Stimulated activated CD4-positive, alpha-beta T cell treated with anti-CD3 and anti-CD28 coated beads, Interleukin-4, amount 100 ng/mL, for 24 hours (primary cell): ENCODE measurements around the gene CTNNAL1.

Experiments used
- DNase-seq: peaks from one replicate; pipeline ENCODE4 v3.0.0-alpha.2; 2020

The CTNNAL1 gene

DNA sequence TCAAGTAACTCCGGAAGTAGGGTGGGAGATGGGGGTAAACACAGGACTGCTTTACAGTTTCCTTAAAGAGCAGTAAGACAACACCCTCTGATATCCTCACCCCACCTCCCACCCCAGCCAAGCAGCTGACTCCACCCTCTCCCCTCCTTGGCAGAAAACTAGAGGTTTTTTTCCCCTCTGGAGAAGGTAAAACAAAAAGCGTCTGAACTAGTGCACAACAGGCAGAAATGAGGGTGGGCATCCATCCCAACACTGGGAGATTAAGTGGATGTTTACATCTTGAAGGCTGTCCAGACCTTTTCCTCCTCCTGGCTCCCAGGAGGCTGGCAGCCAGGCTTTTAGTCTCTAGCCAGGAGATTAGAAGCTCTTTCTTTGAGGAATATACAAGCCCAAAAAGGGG, 13.9 kb upstream of the CTNNAL1 start:
- no peak for DNase-seq

- no peak for DNase-seq
Observed at GRCh38 chr9:109026306-109026705, 13.0 kb upstream of the CTNNAL1 start.

GRCh38 chr9:109022873-109023272, 9.6 kb upstream of the CTNNAL1 start:
- no peak for DNase-seq

- no peak for DNase-seq
Observed at GRCh38 chr9:109020581-109021511, 7.5 kb upstream of the CTNNAL1 start.

GRCh38 chr9:109020113-109020512, 6.8 kb upstream of the CTNNAL1 start:
- no peak for DNase-seq

GRCh38 chr9:109019420-109019819, 6.1 kb upstream of the CTNNAL1 start:
- no peak for DNase-seq

- DNase-seq = no peak
Observed at GRCh38 chr9:109017493-109017892, 4.2 kb upstream of the CTNNAL1 start.

DNA sequence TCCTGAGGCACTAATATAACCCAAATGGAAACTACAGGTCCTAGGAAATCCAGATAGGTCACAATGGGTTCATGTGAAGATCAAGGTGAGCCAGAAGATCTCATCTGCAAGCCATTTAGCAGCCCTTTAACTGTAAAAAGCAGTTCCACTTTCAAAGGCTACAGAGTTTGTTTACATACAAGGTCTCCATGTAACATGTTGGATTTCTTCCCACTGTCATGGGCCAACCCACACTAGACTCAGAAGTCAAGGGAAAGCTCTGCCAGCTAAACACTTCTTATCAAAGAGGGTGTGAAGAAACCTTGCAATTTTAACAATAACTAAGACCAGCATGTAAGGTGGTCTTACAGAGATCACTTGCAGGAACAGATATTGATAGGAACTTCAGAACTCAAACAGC, 3.8 kb upstream of the CTNNAL1 start:
- no peak for DNase-seq

DNA sequence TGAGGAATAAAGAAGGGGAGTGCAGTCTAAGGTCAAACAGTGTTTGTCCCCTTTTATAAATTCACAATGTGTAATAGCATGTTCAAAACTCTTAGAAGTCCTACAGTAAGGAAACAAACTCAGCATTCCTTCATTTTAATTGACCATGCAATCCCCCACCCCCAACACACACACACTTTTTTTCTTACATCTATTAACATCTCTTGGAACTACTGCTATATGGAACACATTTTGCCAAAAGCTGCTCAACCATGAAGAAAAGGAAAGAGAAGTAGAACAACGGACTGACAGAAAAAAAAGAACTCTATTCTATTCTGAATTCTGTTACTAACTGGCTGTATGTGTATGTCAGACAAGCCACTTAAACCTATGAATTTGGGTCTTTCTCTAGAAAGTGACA, 2.8 kb upstream of the CTNNAL1 start:
- DNase-seq = no peak

GRCh38 chr9:109014608-109015280, 1.4 kb upstream of the CTNNAL1 start:
- no peak for DNase-seq

DNA sequence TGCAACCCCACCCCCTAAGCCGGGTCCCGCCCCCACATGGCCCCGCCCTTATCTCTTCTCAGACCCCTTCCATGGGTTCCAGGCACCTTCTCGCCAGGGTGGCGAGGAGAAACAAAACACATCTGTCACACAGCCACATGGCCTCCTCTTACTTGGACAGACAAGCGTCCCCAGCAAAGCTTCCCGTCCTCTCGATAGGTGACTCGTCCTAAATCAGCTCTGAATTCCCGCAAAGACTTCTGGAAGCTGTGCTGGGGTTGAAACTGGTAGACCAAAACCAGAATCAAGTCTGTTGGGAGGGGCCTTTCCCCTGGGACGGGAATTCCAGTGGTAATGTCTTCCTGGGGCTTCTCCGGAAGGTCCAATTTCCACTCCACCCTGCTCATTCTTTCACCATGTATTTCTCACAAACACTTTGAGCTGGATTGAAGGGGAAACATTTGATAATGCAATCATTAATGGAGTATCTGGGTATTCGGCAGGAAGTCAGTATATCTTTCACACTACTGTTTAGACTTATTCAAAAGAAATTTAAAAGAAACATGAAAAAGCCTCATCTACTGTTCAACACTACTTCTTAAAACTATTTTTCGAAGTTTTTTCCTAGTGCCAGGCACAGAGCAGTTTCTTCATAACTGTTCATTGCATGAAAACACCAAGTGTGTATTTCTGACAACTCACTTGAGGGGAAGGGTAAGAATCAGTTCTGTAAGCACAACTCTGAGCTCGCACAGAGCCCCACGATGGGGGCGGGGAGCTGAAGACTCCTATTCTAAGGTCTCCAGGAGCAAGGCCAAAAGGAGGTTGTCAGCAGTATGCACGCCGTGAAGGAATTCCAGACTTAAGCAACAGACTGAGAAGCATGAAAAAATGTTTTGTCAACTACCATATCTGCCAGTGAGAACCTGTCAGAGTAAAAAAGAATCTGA, 644 bp upstream of the CTNNAL1 start:
- no peak for DNase-seq

- peak; percentile 67 for DNase-seq
Observed at GRCh38 chr9:109012009-109012875, 1.1 kb downstream of the CTNNAL1 start.

DNA sequence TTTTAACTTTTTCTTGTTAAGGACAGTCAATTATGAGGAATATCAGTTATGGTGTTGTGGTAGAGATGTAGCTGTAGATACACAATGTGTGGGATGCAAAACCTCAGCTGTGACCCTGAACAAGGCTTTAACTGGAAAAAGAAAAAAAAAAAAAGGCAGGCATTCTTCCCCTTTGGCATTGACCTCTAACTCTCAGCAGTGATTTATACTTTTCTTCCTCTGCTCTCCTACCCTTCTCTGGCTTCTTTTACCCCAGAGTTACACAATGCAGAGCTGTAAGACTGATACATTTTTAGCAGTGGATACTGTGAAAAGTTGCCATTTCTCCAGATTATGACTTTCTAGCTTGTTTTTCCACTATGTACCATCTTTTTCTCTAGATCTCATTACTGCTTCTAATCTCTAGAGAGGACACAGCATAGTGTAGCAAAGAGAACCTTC, 2.0 kb downstream of the CTNNAL1 start:
- DNase-seq = no peak

DNA sequence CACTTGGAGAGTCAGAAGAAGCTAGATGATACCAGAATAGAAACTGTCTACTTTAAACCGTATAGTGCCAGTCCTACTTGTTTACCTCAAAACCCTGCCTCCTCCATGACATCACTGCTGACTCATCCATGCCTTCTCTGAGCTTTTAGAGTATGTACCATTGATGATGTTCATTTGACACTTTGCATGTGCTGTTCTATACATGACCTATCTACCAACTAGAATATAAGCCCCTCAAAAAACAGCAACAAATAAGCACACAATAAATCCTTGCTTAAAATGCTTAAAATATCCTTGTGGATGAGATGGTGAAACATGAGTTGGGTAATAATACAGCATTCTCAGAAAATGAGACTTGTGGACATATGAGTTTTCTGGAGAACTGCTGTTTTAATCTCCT, 2.6 kb downstream of the CTNNAL1 start:
- DNase-seq = peak; percentile 68

DNA sequence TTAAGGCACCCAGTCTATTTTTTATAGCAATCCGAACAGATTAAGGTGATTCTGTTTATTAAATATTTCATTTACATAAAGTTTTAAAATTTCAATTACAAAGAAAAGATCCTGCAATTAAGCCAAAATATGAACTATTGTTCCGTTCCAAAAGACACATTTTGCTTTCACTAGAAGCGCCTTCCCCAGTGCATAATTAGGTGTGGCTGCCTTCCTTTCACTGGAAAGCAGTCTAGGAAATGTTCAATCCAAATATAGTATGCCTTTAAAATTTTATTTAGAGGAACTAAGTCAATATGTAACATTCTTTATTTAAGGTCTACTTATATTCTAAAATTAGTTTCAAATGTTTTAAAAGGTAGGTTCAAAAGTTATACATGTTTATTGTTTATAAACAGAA, 7.6 kb downstream of the CTNNAL1 start:
- DNase-seq = no peak

- no peak for DNase-seq
Observed at GRCh38 chr9:109003116-109003515, 10.2 kb downstream of the CTNNAL1 start.

- DNase-seq = no peak
Observed at GRCh38 chr9:109002141-109002540, 11.2 kb downstream of the CTNNAL1 start.

DNA sequence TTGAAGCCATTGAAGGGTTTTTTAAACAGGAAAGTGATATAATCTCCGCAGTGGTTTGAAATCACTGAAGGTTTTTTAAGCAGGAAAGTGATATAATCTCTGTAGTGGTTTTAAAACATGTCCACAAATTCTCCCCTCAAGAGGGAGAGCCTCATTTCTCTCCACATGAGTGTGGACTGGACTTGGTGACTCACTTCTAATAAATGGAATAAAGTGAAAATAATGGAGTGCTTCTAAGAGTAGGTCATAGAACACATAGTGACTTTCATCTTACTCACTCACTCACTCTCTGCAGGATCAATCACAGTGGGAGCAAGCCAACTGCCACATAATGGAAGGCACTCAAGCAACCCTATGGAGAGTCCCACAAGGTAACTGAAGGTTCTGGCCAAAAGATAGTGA, 12.0 kb downstream of the CTNNAL1 start:
- no peak for DNase-seq

DNA sequence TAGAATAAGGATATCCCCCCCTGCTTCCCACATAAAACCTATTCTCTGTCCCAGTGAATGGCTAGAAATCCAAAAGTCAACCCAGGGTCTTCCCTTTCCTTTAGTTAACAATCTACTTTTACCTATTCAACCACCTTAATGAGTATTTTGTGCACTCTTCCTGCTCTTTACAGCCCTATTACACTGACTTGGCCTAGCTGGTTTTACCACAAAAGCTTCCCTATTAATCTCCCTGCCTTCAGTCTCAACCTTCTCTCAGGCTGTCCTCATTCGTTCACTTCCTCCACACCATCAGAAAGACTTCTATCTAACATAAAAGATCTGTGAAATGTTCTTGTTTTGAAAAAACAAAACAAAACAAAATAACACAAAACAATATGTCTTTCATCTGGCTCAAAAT, 16.2 kb downstream of the CTNNAL1 start:
- DNase-seq = no peak

- DNase-seq = no peak
Observed at GRCh38 chr9:108996643-108997042, 16.7 kb downstream of the CTNNAL1 start.

DNA sequence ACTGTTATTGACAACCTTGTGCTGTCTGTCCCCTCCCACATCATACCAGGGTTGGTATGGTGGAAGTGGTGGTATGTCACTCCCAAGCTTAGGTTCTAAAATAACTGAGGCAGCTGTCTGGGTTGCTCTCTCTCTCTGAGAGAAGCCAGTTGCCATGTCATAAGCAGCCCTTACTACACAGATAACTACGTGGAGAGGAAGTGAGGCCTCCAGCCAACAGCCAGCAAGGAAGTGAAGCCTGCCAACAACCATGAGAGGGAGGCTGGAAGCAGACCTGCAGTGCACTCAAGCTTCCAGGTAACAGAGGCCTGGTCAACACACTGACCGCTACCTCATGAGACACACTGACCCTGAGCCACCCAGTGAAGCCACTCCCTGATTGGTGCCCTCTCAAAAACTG, 18.6 kb downstream of the CTNNAL1 start:
- DNase-seq = no peak

DNA sequence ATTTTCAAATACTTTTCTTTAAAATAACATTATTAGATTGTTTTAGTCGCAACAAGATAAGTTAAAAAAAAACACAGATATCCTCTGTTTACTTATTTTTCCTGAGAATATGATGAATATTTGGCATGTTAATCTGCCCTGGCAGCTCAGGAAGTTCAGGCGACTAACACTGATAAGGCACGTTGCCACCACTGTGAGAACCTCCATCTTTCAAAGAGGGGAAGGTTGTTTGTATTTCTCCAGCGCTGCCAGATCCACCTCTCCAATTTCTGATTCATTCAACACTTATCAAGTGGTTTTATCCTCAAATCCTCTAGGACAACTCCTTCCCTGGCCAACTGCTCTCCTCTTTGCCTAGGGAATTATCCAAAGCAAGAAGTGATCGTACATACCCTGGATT, 21.8 kb downstream of the CTNNAL1 start:
- DNase-seq = no peak
